HL-60/S4 treated with phorbol 12-myristate 13-acetate at 8.2 ng/mL for 4 days and 3 days (cell line): ENCODE results near the gene SALL1.

Experiments used
- in situ Hi-C: fragments of 300-500 bp; cut with MboI; formaldehyde crosslinking; loops from 2 replicates; pipeline ENCODE4 v1.15.0; 2022; ENCODE audit warnings: low sequenced_read_pairs

The SALL1 gene

GRCh38 chr16:51114382-51114781, 36.7 kb downstream of the SALL1 start:
- in situ Hi-C loops: no loop called here

- in situ Hi-C loops: no loop called here
Measured at GRCh38 chr16:51113236-51114125, 37.6 kb downstream of the SALL1 start.

GRCh38 chr16:51112323-51112722, 38.7 kb downstream of the SALL1 start:
- in situ Hi-C loops: no loop called here

GRCh38 chr16:51111759-51112158, 39.3 kb downstream of the SALL1 start:
- in situ Hi-C loops: no loop called here

GRCh38 chr16:51110700-51111157, 40.3 kb downstream of the SALL1 start:
- in situ Hi-C loops: no loop called here

GRCh38 chr16:51109173-51109572, 41.9 kb downstream of the SALL1 start:
- in situ Hi-C loops: no loop called here

GRCh38 chr16:51107742-51108141, 43.3 kb downstream of the SALL1 start:
- in situ Hi-C loops: no loop called here

- in situ Hi-C loops: no loop called here
Measured at GRCh38 chr16:51106535-51106934, 44.5 kb downstream of the SALL1 start.

GRCh38 chr16:51103590-51103989, 47.5 kb downstream of the SALL1 start:
- in situ Hi-C loops: no loop called here

- in situ Hi-C loops: no loop called here
Measured at GRCh38 chr16:51097729-51098128, 53.3 kb downstream of the SALL1 start.

- in situ Hi-C loops: no loop called here
Measured at GRCh38 chr16:51095890-51096626, 55.0 kb downstream of the SALL1 start.

- in situ Hi-C loops: no loop called here
Measured at GRCh38 chr16:51095084-51095881, 55.8 kb downstream of the SALL1 start.

- in situ Hi-C loops: no loop called here
Measured at GRCh38 chr16:51093726-51094280, 57.3 kb downstream of the SALL1 start.
